ENCODE measurements around the gene GLDN.
"Not testable (repeated sequence)": the region's sequence is repeated elsewhere in the genome, so short reads cannot be mapped to it uniquely, and the experiment has no call there.

The GLDN gene

DNA sequence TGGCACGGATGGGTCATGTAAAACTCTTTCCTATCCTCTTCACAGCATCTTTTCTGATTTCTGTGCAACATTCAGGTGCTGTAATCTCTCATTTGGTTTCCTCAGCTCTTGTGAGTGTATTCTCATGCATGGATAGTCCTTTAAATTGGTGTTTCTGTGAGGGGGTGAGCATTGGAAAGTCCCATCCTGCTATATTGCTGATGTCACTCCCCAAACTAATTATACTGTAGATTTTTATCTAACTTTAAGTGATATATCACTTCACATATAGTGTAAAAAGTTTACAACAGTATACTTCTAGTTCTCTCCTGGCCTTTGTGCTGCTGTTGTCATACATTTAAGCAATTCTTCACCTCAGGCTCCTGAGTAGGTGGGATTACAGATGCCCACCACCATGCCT, 102.7 kb downstream of the GLDN start:
- in situ Hi-C loops (cut with MboI; ENCODE audit: low pct_unique_long_range_greater_than_20kb, low sequenced_read_pairs, unreplicated experiment): no loop called here
- TF ChIP-seq, protein P1, sequence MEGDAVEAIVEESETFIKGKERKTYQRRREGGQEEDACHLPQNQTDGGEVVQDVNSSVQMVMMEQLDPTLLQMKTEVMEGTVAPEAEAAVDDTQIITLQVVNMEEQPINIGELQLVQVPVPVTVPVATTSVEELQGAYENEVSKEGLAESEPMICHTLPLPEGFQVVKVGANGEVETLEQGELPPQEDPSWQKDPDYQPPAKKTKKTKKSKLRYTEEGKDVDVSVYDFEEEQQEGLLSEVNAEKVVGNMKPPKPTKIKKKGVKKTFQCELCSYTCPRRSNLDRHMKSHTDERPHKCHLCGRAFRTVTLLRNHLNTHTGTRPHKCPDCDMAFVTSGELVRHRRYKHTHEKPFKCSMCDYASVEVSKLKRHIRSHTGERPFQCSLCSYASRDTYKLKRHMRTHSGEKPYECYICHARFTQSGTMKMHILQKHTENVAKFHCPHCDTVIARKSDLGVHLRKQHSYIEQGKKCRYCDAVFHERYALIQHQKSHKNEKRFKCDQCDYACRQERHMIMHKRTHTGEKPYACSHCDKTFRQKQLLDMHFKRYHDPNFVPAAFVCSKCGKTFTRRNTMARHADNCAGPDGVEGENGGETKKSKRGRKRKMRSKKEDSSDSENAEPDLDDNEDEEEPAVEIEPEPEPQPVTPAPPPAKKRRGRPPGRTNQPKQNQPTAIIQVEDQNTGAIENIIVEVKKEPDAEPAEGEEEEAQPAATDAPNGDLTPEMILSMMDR (IDR thresholded peaks at IDR 0.05; ENCODE audit: extremely low read depth, insufficient read depth, missing control alignments): no peak
- DNase-seq (ENCODE audit: low spot score): peak; percentile 28

DNA sequence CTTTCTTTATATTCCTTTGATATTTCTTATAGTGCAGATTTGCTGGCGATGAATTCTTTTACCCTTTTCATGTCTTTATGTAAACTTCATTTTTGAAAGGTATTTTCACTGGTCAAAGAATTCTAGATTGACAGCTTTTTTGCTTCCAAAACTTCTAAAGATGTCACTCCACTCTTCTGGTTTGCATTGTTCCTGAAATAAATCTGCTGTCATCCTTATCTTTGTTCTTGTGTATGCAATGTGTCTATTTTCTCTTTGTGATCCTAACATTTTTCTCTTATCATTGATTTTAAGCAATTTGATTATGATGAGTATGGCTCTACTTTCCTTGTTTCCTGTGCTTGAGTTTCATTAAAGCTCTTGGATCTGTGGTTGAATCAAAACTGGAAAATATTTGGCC, 103.4 kb downstream of the GLDN start:
- TF ChIP-seq, protein P1 (IDR thresholded peaks at IDR 0.05; ENCODE audit: extremely low read depth, insufficient read depth, missing control alignments): no peak
- in situ Hi-C loops (cut with MboI; ENCODE audit: low pct_unique_long_range_greater_than_20kb, low sequenced_read_pairs, unreplicated experiment): no loop called here
- no peak for DNase-seq (ENCODE audit: low spot score)

DNA sequence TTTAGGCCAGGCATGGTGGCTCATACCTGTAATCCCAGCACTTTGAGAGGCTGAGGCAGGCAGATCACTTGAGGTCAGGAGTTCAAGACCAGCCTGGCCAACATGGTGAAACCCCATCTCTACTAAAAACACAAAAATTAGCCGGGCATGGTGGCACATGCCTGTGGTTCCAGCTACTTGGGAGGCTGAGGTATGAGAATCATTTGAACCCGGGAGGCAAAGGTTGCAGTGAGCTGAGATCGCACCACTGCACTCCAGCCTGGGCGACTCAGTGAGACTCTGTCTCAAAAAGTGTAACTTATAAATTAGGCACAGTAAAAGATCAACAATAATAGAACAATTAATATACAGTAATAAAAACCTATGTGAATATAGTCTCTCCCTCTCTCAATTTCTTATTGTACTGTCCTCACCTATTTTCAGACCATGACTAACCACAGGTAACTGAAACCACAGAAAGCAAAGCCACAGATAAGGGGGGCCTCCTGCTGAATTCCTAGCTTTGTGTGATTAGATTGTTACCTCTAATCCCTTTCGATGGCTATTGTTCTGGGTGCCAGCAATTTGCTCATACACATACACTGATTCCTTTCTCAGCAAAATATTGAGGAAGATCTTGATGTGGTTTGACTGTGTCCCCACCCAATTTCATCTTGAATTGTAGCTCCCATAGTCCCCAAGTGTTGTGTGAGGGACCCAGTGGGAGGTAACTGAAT, 104.7 kb downstream of the GLDN start:
- in situ Hi-C loops (cut with MboI; ENCODE audit: low pct_unique_long_range_greater_than_20kb, low sequenced_read_pairs, unreplicated experiment); DNase-seq (ENCODE audit: low spot score): not testable (repeated sequence)

DNA sequence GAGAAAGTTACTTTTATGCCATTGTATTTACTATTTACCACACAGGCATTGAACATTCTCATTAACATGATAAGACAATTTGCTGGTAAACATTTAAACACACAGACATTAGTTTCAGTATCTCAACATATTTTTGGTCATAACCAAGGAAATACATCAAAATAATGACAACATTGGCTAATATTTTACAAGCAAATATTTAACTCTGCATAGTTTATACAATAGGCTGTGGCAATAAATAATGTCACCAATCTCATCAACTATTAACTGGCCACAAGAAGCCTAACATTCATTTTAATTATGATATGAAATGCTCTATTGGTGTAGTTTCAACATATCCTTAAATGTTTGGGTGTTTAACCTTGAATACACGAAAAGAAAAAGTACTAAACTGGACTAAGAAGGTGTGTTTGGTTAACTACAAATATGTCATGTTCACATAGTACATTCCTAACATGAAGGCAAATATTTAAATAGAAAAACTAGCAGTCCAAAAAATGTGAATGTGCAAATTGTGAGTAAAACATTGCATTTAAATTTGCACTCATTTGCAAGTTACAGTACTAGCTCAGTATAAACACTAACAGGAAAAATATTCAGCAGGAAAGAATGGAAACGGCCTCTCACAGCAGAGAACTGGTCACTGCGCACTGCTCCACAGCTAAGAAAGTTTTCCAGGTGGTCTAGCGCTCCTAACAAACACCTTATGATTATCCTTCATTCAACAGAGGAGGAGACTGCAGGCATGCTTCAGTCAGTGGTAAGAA, 106.6 kb downstream of the GLDN start:
- in situ Hi-C loops (cut with MboI; ENCODE audit: low pct_unique_long_range_greater_than_20kb, low sequenced_read_pairs, unreplicated experiment): no loop called here
- no peak for DNase-seq (ENCODE audit: low spot score)
- TF ChIP-seq, protein P1 (IDR thresholded peaks at IDR 0.05; ENCODE audit: extremely low read depth, insufficient read depth, missing control alignments): no peak

DNA sequence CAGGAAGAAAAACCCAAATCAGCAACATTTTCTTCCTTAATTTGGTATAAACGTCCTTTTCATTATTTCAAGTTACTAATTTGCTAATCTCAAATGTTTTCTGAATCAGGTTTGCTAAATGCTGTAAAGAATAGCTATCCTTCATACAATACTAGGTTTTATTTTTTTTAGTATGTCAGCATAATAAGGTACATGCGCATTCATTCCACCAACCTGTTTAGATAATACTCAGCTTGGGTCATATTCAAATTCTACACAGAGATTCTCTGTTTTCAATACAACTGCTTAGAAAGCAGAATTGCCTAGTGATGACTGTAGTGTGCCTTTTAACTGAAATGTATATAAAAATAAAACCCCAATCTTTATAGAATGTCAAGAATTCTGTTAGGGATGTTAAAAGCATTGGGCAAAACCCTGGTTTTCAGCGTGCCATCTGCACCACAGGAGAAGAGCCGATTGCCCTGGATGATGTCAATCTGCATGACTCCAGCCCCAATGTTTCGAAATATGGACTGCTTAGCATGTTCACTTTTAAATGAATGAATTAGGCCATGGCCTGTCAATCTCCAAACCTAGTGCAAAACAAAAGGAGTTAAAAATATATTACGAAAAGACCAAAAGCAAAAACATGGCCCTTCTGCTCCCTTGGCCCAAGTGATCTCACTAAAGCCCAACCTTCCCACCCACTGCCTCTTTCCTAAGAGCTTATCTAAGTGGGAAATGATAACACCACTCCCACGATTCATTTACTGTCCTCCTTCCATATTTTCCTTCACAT, 107.4 kb downstream of the GLDN start:
- TF ChIP-seq, protein P1 (IDR thresholded peaks at IDR 0.05; ENCODE audit: extremely low read depth, insufficient read depth, missing control alignments): no peak
- in situ Hi-C loops (cut with MboI; ENCODE audit: low pct_unique_long_range_greater_than_20kb, low sequenced_read_pairs, unreplicated experiment): no loop called here
- no peak for DNase-seq (ENCODE audit: low spot score)

DNA sequence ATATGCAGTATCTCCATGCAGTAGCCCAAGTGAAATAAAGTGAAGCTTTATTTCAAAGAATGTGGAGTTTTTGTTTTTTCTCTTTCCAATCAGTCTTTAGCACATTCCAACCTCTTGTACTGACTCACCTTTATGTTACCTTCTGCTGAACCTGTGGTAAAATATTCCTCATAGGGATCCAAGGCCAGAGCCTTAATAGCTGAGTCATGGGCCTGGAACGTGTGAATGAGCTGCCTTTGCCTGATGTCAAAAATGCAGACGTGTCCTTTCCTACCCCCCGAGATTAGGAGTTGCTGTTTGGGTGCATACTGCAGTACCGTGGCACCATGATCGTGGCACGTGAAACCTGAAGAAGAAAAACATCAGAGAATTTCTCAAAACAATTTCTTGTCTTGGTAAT, 108.5 kb downstream of the GLDN start:
- in situ Hi-C loops (cut with MboI; ENCODE audit: low pct_unique_long_range_greater_than_20kb, low sequenced_read_pairs, unreplicated experiment): no loop called here
- TF ChIP-seq, protein P1 (IDR thresholded peaks at IDR 0.05; ENCODE audit: extremely low read depth, insufficient read depth, missing control alignments): no peak
- DNase-seq (ENCODE audit: low spot score): no peak

All from GM13977 (cell line).